ENCODE measurements around the gene RPS6KA4. TPM values are rescaled to one million over a fixed set of nuclear protein-coding genes. Genes with fewer than 3 reads are reported as not detected.
A peak's percentile ranks its signal among the peaks of the same experiment; 100 is the strongest.

Gene RPS6KA4
- total RNA-seq, 2 donors from 2014 or later: 23.2 to 23.8 TPM

- ATAC-seq: peak in 1 of 2 donors; percentile 44
- DNase-seq (ENCODE audit: low spot score in 2 of 2): no peak
- no peak overlapping the region for H3K27ac Mint-ChIP-seq
- peaks cover 0 to 14% of the 10 kb centered on the region in 2 donors for H3K36me3 Mint-ChIP-seq
- peaks cover 0 to 18% of the 10 kb centered on the region in 2 donors for H3K9me3 Mint-ChIP-seq
These were observed 27.2 kb downstream of the RPS6KA4 start for GRCh38 chr11:64385945-64386704.

GRCh38 chr11:64387916-64388315 lies 29.0 kb downstream of the RPS6KA4 start:
- DNase-seq (ENCODE audit: low spot score in 2 of 2) (no peak), ATAC-seq (no peak)
- no peak overlapping the region for H3K27ac Mint-ChIP-seq
- peaks cover 0 to 18% of the 10 kb centered on the region in 2 donors for H3K9me3 Mint-ChIP-seq
- H3K36me3 Mint-ChIP-seq: peaks cover 0 to 14% of the 10 kb centered on the region in 2 donors

GRCh38 chr11:64388894-64389293 lies 29.9 kb downstream of the RPS6KA4 start:
- H3K36me3 Mint-ChIP-seq: peaks cover 0 to 14% of the 10 kb centered on the region in 2 donors
- no peak for ATAC-seq
- peaks cover 0 to 18% of the 10 kb centered on the region in 2 donors for H3K9me3 Mint-ChIP-seq
- H3K27ac Mint-ChIP-seq: no peak overlapping the region
- no peak for DNase-seq (ENCODE audit: low spot score in 2 of 2)

GRCh38 chr11:64389851-64390250 lies 30.9 kb downstream of the RPS6KA4 start:
- no peak for DNase-seq (ENCODE audit: low spot score in 2 of 2)
- Mint-ChIP-seq H3K36me3 (peaks cover 0 to 14% of the 10 kb centered on the region in 2 donors), H3K27ac (no peak overlapping the region), H3K9me3 (peaks cover 0 to 18% of the 10 kb centered on the region in 2 donors)
- ATAC-seq: no peak

- DNase-seq (ENCODE audit: low spot score in 2 of 2) (no peak), ATAC-seq (no peak)
- peaks cover 0 to 18% of the 10 kb centered on the region in 2 donors for H3K9me3 Mint-ChIP-seq
- peaks cover 0 to 14% of the 10 kb centered on the region in 2 donors for H3K36me3 Mint-ChIP-seq
- H3K27ac Mint-ChIP-seq: no peak overlapping the region
These were observed 31.6 kb downstream of the RPS6KA4 start for GRCh38 chr11:64390558-64390957.

- H3K9me3 Mint-ChIP-seq: peaks cover 0 to 18% of the 10 kb centered on the region in 2 donors
- peaks cover 0 to 14% of the 10 kb centered on the region in 2 donors for H3K36me3 Mint-ChIP-seq
- ATAC-seq (no peak), DNase-seq (ENCODE audit: low spot score in 2 of 2) (no peak)
- H3K27ac Mint-ChIP-seq: no peak overlapping the region
These were observed 32.9 kb downstream of the RPS6KA4 start for GRCh38 chr11:64391839-64392238.

- ATAC-seq (no peak), DNase-seq (ENCODE audit: low spot score in 2 of 2) (no peak)
- no peak overlapping the region for H3K27ac Mint-ChIP-seq
- H3K36me3 Mint-ChIP-seq: peaks cover 0 to 1% of the 10 kb centered on the region in 2 donors
- H3K9me3 Mint-ChIP-seq: no peaks in the 10 kb centered on the region
These were observed 36.6 kb downstream of the RPS6KA4 start for GRCh38 chr11:64395545-64396078.

GRCh38 chr11:64396079-64396591 lies 37.2 kb downstream of the RPS6KA4 start:
- no peak overlapping the region for H3K27ac Mint-ChIP-seq
- H3K36me3 Mint-ChIP-seq: no peaks in the 10 kb centered on the region
- DNase-seq (ENCODE audit: low spot score in 2 of 2) (no peak), ATAC-seq (no peak)
- H3K9me3 Mint-ChIP-seq: no peaks in the 10 kb centered on the region

GRCh38 chr11:64400102-64400501 lies 41.1 kb downstream of the RPS6KA4 start:
- DNase-seq (ENCODE audit: low spot score in 2 of 2): no peak
- no peak for ATAC-seq
- Mint-ChIP-seq H3K36me3 (no peaks in the 10 kb centered on the region), H3K27ac (no peak overlapping the region), H3K9me3 (no peaks in the 10 kb centered on the region)

- Mint-ChIP-seq H3K36me3 (no peaks in the 10 kb centered on the region), H3K27ac (no peak overlapping the region), H3K9me3 (no peaks in the 10 kb centered on the region)
- DNase-seq (ENCODE audit: low spot score in 2 of 2) (no peak), ATAC-seq (no peak)
These were observed 41.7 kb downstream of the RPS6KA4 start for GRCh38 chr11:64400667-64401066.

GRCh38 chr11:64401775-64402174 lies 42.8 kb downstream of the RPS6KA4 start:
- no peak for ATAC-seq

GRCh38 chr11:64403106-64403505 lies 44.1 kb downstream of the RPS6KA4 start:
- ATAC-seq (no peak), DNase-seq (ENCODE audit: low spot score in 2 of 2) (no peak)
- Mint-ChIP-seq H3K27ac (no peak overlapping the region), H3K36me3 (no peaks in the 10 kb centered on the region), H3K9me3 (no peaks in the 10 kb centered on the region)

More at GRCh38 chr11:64401775-64402174, 42.8 kb downstream of the RPS6KA4 start:
- DNase-seq (ENCODE audit: low spot score in 2 of 2): no peak
- no peaks in the 10 kb centered on the region for H3K9me3 Mint-ChIP-seq
- H3K27ac Mint-ChIP-seq: no peak overlapping the region
- no peaks in the 10 kb centered on the region for H3K36me3 Mint-ChIP-seq

- Mint-ChIP-seq H3K27ac (no peak overlapping the region), H3K36me3 (no peaks in the 10 kb centered on the region), H3K9me3 (no peaks in the 10 kb centered on the region)
- DNase-seq (ENCODE audit: low spot score in 2 of 2) (no peak), ATAC-seq (no peak)
These were observed 47.4 kb downstream of the RPS6KA4 start for GRCh38 chr11:64406221-64406946.

GRCh38 chr11:64407221-64407620 lies 48.3 kb downstream of the RPS6KA4 start:
- DNase-seq (ENCODE audit: low spot score in 2 of 2) (no peak), ATAC-seq (no peak)
- no peaks in the 10 kb centered on the region for H3K9me3 Mint-ChIP-seq
- no peak overlapping the region for H3K27ac Mint-ChIP-seq
- H3K36me3 Mint-ChIP-seq: no peaks in the 10 kb centered on the region

- no peak for DNase-seq (ENCODE audit: low spot score in 2 of 2)
- Mint-ChIP-seq H3K36me3 (no peaks in the 10 kb centered on the region), H3K27ac (no peak overlapping the region), H3K9me3 (no peaks in the 10 kb centered on the region)
- no peak for ATAC-seq
These were observed 48.7 kb downstream of the RPS6KA4 start for GRCh38 chr11:64407630-64408029.

GRCh38 chr11:64409278-64409677 lies 50.3 kb downstream of the RPS6KA4 start:
- Mint-ChIP-seq H3K36me3 (no peaks in the 10 kb centered on the region), H3K9me3 (no peaks in the 10 kb centered on the region), H3K27ac (no peak overlapping the region)
- DNase-seq (ENCODE audit: low spot score in 2 of 2) (no peak), ATAC-seq (no peak)

GRCh38 chr11:64409707-64410403 lies 50.9 kb downstream of the RPS6KA4 start:
- H3K36me3 Mint-ChIP-seq: no peaks in the 10 kb centered on the region
- no peak for ATAC-seq
- H3K9me3 Mint-ChIP-seq: no peaks in the 10 kb centered on the region
- no peak for DNase-seq (ENCODE audit: low spot score in 2 of 2)
- no peak overlapping the region for H3K27ac Mint-ChIP-seq

Data from activated naive CD4-positive, alpha-beta T cell treated with anti-CD3 and anti-CD28 coated beads, Interleukin-2, amount 50 U/mL, for 72 hours (primary cell).